HUES48 (cell line): ENCODE measurements around the gene RAB33A.
"Not testable (repeated sequence)": the region's sequence is repeated elsewhere in the genome, so short reads cannot be mapped to it uniquely, and the experiment has no call there.

Source experiments
- H3K27ac ChIP-seq: one replicate; pipeline ENCODE4 v1.7.0; 2013; ENCODE audit warnings: low read depth, low read length, inconsistent platforms
- H3K27me3 ChIP-seq: 2 replicates; pipeline ENCODE4 v1.6.1; 2013; ENCODE audit warnings: mild to moderate bottlenecking, low read length; ENCODE audit not compliant: control insufficient read depth, insufficient read depth
- H3K36me3 ChIP-seq: 2 replicates; pipeline ENCODE4 v1.6.1; 2013; ENCODE audit warnings: low read length; ENCODE audit not compliant: control insufficient read depth, insufficient read depth
- H3K4me1 ChIP-seq: 2 replicates; pipeline ENCODE4 v1.6.1; 2013; ENCODE audit warnings: mild to moderate bottlenecking, low read length; ENCODE audit not compliant: control insufficient read depth, insufficient read depth
- H3K4me3 ChIP-seq: 2 replicates; pipeline ENCODE4 v1.5.1; 2013; ENCODE audit warnings: mild to moderate bottlenecking, low read depth, low read length
- H3K9ac ChIP-seq: 2 replicates; pipeline ENCODE4 v1.6.1; 2013; ENCODE audit warnings: mild to moderate bottlenecking, low read depth, low read length, moderate library complexity
- H3K9me3 ChIP-seq: 2 replicates; pipeline ENCODE4 v1.6.1; 2013; ENCODE audit warnings: low read length; ENCODE audit not compliant: control insufficient read depth, insufficient read depth

The RAB33A gene

GRCh38 chrX:130231184-130231583 lies 59.4 kb downstream of the RAB33A start:
- not testable (repeated sequence) for H3K27ac ChIP-seq
- peaks cover 98% of the 10 kb centered on the region for H3K36me3 ChIP-seq

More at GRCh38 chrX:130231184-130231583, 59.4 kb downstream of the RAB33A start:
- not testable (repeated sequence) for H3K9me3 ChIP-seq, H3K4me1 ChIP-seq, H3K9ac ChIP-seq, H3K27me3 ChIP-seq, H3K4me3 ChIP-seq
